Ishikawa (cell line): Measurements from ENCODE around the gene SLC35B3.

Source experiments
- EGR1 ChIP-seq: IDR thresholded peaks from 2 replicates; pipeline ENCODE4 v1.6.1; 2012
- EP300 ChIP-seq: IDR thresholded peaks from 2 replicates; pipeline ENCODE4 v1.6.1; 2012; ENCODE audit warnings: borderline replicate concordance
- FOXM1 ChIP-seq: IDR thresholded peaks from 2 replicates; pipeline ENCODE4 v1.6.1; 2012; ENCODE audit warnings: low read depth, borderline replicate concordance
- RAD21 ChIP-seq: IDR thresholded peaks from 2 replicates; pipeline ENCODE4 v1.6.1; 2012; ENCODE audit warnings: low read depth
- TCF12 ChIP-seq: IDR thresholded peaks from 2 replicates; pipeline ENCODE4 v1.6.1; 2012; ENCODE audit warnings: low read depth

DNA sequence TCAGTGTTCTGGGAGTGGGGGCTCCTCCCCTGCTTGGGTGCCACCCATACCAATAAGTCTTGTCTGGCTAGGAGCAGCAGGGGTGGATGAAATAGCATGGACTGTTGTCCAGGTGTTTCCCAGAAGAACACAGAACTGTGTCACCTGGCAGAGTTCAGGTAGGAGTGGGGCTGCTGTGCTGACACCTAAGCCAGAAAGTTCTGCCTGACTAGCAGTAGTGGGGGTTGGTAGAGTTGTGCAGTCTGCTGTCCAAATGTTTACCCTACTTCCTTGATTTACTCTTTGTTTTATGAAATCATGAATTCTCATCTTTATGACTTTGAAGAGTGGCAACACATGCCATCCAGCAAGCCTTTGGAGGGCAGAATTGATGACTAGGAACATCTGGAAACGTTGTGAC is 27.3 kb upstream of the SLC35B3 start:
- no peak for TF ChIP-seq TCF12
- no peak for TF ChIP-seq RAD21
- no peak for TF ChIP-seq EP300
- no peak for TF ChIP-seq FOXM1
- TF ChIP-seq EGR1: no peak
